HG02571 (cell line): ENCODE data around the gene OR2G6.
"Not testable (repeated sequence)": the region's sequence is repeated elsewhere in the genome, so short reads cannot be mapped to it uniquely, and the experiment has no call there.

Source experiments
- ATAC-seq: cut with Tn5 transposase; IDR thresholded peaks from one replicate; pipeline ENCODE4 v1.9.1; 2021; ENCODE audit warnings: mild to moderate bottlenecking, moderate library complexity; ENCODE audit not compliant: unreplicated experiment

Gene OR2G6

DNA sequence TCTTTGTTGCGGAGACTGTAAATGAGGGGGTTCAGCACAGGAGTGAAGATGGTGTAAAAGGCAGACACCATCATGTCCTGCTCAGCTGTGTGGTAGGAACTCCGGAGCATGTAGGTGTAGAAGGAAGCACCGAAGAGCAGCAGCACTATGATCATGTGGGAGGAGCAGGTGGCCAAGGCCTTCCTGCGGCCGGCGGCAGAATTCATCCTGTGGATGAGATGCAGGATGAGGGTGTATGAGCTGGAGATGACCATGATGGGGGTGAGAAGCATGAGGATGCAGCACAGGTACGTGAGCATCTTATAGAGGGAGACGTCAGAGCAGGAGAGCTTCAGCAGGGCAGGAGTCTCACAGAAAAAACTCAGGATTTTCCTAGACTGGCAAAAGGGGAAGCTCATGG is 66.0 kb downstream of the OR2G6 start:
- not testable (repeated sequence) for ATAC-seq

GRCh38 chr1:248574657-248575056 is 66.8 kb downstream of the OR2G6 start, which contains the start of gene OR2T34:
TSS of gene OR2T34 (minus strand) at chr1:248574757. CDS start at chr1:248574757, 0 bp downstream.
- not testable (repeated sequence) for ATAC-seq

GRCh38 chr1:248576260-248576980 is 68.5 kb downstream of the OR2G6 start:
- no peak for ATAC-seq
